WI38 (cell line): ENCODE data around the gene RNF11.

Experiments used
- H3K4me3 ChIP-seq: 2 replicates; pipeline ENCODE4 v1.5.1; 2011; ENCODE audit warnings: low read depth, mild to moderate bottlenecking, control low read depth, low read length
- TF ChIP-seq, protein P1 (sequence below): IDR thresholded peaks from 2 replicates; pipeline ENCODE4 v1.5.1; 2012; ENCODE audit warnings: low read depth, mild to moderate bottlenecking, control low read depth, low read length

The RNF11 gene

DNA sequence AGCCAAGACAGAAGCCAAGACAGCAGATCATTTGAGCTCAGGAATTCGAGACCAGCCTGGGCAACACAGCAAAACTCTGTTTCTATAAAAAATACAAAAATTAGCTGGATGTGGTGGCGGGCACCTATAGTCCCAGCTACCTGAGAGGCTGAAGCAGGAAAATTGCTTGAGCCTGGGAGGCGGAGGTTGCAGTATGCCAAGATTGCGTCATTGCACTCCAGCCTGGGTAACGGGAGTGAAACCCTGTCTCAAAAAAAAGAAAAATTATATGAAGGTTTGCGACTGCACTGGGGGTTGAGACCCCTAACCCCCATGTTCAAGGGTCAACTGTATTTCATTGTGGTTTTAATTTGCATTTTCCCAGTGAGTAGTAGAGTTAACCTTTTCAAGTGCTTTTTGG, 16.3 kb downstream of the RNF11 start:
- no peak overlapping the region for H3K4me3 ChIP-seq
- TF ChIP-seq, protein P1, sequence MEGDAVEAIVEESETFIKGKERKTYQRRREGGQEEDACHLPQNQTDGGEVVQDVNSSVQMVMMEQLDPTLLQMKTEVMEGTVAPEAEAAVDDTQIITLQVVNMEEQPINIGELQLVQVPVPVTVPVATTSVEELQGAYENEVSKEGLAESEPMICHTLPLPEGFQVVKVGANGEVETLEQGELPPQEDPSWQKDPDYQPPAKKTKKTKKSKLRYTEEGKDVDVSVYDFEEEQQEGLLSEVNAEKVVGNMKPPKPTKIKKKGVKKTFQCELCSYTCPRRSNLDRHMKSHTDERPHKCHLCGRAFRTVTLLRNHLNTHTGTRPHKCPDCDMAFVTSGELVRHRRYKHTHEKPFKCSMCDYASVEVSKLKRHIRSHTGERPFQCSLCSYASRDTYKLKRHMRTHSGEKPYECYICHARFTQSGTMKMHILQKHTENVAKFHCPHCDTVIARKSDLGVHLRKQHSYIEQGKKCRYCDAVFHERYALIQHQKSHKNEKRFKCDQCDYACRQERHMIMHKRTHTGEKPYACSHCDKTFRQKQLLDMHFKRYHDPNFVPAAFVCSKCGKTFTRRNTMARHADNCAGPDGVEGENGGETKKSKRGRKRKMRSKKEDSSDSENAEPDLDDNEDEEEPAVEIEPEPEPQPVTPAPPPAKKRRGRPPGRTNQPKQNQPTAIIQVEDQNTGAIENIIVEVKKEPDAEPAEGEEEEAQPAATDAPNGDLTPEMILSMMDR, result no peak

DNA sequence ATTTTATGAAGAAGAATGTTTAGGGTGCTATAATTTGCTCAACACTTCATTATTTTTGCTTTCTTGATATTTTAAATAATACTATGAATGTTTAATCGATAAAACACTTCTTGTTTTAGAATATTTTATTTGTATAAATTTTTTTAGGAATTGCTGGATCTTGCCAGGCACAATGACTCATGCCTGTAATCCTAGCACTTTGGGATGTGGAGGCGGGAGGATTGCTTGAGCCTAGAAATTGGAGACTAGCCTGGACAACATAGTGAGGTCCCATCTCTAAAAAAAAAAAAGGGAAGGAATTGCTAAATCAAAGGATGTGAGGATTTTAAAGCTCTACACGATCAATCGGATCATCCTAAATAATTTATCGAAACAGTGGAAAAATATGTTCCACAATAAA, 17.6 kb downstream of the RNF11 start:
- TF ChIP-seq, protein P1, result no peak
- no peak overlapping the region for H3K4me3 ChIP-seq

DNA sequence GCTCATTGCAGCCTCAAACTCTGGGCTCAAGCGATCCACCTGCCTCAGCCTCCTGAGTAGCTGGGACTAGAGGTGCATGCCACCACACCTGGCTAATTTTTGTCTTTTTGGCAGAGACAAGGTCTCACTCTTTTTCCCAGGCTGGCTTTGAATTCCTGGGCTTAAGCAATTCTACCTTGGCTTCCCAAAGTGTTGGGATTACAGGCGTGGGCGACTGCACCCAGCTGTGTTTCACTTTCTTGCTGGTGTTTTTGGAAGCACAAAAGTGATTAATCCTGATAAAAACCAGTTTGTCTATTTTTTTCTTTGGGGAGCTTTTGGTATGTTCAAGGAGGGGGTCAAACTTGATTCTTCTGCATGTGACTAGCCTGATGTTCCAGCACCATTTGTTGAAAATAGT, 19.3 kb downstream of the RNF11 start:
- H3K4me3 ChIP-seq, result no peak overlapping the region
- TF ChIP-seq, protein P1, result no peak

DNA sequence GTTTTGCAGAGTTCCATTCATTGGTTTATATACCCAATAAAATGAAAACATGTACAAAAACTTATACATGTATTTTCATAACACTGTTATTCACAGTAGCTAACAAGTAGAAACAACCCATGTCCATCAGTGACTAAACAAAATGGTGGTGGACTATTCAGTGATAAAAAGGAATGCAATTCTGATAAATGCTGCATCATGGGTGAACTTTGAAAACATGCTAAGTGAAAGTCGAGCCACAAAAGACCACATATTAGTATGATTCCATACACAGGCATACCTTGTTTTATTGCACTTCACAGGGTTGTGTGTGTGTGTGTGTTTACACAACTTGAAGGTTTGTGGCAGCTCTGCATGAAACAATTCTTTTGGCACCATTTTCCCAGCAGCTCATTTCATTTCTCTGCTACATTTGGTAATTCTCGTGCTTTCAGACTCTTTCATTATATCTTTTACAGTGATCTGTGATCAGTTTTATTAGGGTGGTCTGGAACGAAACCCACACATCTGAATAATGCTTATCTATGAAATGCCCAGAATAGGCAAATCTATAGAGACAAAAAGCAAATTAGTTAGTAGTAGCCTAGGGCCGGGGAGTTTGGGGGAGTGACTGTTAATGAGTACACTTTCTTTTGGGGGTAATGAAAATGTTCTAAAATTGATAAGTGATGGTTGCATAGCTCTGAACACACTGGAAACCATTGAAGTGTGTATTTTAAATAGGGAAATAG, 27.2 kb downstream of the RNF11 start:
- TF ChIP-seq, protein P1, result no peak
- H3K4me3 ChIP-seq, result no peak overlapping the region

DNA sequence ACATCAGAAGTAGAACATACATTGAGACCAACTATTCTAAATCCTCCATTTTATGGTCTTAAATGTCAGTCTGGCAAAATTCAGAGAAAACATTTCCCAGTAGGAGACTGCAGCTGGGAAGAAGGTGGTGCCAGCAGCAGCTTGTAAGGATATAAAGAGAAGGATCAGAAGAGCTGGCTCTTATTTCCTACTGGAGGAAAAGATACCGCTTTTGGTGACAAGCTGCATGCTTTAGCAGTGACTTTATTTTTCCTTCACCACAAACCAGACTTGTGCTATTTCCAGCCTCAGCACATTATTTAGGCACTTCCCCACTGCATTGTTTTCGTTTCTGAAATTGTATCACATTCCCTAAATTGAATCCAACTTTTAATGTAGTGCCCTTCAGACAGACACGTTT, 28.4 kb downstream of the RNF11 start:
- no peak overlapping the region for H3K4me3 ChIP-seq
- TF ChIP-seq, protein P1, result no peak

DNA sequence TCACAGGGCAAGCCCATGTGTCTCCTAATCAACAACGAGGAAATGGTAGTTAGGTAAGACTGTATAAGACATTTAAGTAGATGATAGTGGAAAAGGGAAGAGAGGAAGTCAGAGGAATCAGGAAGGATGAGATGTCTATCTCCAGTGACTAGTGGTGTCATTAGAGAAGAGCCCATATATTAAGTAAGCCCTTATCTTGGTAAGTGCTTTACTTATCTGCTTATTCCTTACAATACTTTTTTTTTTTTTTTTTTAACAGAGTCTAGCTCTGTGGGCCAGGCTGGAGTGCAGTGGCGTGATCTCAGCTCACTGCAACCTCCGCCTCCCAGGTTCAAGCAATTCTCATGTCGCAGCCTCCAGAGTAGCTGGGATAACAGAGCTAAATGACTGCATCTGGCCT, 29.5 kb downstream of the RNF11 start:
- TF ChIP-seq, protein P1, result no peak
- no peak overlapping the region for H3K4me3 ChIP-seq

DNA sequence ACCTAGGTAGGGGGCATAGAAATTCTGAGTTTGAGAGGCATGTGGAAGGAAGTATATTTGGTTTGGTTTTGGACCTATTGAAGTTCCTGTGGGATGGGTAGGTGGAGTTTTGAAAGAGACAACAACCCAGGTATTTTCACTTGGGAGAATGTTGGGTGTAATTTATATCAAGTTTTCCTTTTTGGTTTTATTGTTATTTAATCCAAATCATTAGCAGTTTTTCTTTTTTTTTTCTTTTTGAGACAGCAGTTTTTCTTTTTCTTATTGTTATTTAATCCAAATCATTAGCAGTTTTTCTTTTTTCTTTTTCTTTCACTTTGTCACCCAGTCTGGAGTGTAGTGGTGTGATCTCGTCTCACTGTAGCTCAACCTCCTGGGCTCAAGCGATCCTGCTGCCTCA, 30.1 kb downstream of the RNF11 start:
- no peak overlapping the region for H3K4me3 ChIP-seq
- TF ChIP-seq, protein P1, result no peak
